ENCODE data around the gene TMEM54.
A peak's percentile ranks its signal among the peaks of the same experiment; 100 is the strongest.

The TMEM54 gene

DNA sequence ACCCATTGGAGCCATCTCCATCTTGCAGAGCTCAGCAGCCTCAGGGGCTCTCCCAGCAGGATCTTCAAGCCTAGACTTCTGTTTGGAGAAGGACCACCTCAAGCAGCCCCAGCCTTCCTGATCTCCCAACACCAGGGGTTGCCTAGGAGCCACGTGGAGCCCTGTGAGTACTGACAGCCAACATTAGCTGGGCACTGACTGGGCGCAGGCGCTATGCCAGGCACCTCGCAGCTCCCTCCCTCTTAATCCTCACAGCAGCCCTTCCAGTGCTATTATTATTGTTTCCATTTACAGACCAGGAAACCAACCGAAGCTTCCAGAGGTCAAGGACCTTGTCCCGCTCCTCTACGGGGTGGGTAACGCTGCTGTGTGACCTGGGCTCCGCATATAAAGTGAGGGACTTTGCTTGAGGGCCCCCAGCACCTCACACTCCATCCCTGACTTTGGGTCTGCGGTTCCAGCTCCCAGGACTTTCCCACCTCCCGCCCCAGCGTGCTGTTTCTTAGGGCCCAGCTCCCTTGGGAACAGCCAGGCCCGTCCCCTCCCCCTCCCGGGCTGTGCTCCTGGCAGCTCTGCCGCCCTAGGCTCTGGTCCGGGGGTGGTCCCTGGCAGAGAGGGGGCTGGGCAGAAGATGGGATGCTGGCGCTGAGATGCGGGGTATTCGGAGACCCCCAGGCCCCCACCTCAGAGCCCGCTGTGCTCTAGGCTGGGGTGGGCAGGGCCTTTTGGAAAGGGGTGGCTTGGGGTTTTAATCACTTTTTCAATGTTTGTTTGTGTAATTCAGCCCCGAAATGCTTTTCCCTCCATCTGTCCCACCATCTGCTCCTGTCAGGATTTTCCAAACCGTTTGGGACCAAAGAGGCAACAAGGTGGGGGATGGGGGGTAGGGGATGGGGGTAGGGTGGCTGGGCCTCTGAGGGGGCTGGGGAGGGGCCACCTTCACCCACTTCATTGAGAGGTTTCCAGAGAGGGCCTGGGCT lies 19.0 kb downstream of the TMEM54 start:
- DNase-seq (ENCODE audit: low spot score): no peak

DNA sequence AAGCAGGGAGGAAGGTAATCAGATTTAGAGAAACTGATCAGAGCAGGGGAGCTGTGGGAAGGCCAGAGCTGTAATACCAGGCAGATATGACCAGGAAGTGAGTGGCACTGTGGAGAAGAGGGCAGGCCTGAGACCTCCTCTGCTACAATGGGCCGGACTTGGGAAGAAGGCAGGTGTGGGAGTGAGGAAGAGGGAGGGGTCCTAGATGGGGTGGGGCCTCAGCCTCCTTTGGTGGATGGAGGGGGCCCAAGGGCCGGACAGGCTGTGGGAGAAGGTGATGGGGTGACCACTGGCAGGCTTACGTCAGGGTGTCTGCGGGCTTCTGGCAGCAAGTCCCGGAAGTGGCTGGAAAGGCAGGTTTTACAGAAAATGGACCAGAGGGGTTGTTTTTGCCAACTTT lies 19.9 kb downstream of the TMEM54 start:
- DNase-seq (ENCODE audit: low spot score): no peak

DNA sequence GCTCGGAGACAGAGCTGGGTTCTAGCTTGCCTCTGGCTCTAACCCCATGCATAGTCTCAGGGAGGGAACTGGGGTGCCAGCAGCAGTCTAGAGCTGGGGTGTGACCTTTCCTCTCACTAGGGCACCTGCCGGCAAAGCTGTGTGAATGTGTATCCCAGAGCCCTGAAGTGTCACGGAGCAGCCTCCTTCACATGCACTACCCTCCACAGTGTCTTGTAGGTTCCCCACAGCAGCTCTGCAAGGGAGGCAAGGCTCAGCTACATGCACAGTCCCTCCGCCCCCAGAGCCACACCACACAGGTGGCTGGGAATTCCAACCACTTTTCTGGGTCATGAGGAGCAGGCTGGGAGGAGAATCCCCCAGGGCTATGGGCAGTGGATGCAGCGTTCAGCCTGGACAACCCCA lies 22.6 kb downstream of the TMEM54 start:
- no peak for DNase-seq (ENCODE audit: low spot score)

DNA sequence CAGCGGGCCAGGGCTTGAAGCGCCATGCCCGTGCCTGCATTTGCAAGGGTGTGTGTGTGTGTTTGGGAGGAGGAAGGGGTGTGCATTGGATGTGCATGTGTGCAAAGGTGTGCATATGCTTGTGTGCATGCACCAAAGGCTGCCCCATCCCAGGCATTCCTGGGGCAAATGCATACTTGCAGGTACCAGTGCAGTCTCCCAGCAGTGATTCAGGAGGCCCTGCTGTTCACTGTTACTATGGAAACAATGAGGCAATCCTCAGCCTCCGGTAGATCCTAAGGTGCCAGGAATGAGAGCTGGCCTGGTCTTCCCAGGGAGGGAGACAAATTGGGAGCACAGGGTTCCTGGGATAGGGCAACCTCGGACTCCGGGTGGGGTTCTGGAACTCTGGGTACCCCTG lies 23.0 kb downstream of the TMEM54 start:
- DNase-seq (ENCODE audit: low spot score): no peak

DNA sequence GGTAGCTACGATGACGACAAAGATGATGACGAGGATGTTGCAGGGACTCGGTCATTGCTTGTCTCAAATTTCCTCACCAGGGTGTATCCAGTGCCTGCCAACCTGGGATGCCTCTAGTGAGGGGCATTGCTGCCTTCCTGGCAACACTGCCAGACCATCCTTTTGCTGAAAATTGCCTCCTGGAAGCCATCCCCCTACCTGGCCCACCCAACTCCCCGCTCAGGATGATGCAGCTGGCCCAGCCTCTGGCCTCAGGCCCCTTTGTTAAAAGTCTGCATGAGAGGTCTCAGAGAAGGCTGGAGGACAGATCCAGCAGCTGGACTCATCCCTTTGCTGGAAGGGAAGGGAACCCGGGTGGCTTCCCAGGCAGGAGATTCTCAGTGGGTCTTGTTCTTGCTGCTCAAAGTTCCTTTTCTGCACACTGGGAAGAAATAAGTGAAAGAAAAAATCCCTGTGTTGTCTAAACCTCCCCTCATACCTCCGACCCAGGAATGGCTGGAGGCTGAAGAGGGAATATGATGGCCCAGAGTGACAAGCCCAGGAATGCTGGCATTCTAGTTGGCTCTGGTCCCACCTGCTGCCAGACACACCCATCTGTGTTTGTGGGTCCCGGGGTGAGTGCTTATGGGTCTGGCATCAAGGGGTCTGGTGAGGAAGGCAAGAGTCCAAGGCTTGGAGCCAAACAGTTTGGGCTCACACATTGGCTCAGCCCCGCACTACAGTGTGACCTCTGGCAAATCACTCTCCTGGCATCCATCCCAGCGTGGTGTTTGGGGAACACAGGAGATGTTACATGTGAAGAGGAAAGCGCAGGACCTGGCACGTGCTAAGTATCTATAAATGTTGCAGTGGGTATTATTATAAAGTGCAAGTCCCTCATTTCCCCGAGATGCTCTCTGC lies 23.7 kb downstream of the TMEM54 start:
- DNase-seq (ENCODE audit: low spot score): no peak

DNA sequence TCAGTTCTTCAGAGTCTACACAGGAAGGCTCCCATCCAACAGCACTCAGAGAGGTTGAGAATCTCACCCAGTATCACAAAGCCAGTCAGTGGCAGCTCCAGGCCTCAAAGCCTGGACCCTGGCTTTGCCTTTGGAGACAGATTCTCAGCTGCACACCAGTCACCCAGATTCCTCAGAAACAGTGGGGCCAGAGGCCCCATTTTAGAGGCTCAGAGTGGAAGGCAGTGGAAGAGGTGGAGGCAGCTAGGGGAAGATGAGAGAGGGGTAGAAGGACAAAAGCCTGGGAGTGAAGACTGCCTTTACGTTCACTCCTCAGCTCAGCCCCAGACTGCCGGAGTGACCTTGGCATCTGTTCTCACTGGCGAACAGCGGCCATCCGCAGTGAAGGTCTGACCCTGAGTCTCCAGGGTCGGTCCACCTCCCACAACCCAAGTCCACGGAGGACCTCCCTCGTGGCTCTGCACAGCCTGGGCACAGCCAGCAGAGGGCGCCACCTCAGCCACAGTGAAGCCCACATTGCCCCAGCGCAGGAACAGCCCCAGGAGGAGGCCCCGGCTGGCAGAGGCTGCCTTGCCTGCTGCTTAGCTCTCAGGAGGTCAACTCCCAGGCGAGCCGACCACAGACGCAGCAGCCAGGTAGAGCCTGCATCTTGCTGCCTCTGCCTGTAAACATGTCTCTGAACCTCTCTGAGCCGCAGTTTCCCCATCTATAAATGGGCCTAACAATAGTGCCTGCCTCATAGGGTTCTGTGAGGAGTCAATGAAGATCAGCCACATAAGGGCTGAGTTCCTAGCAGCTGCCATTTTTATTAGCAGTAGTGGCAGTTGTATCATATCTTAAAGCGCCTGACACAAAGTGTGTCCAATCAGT lies 24.6 kb downstream of the TMEM54 start:
- peak; percentile 60 for DNase-seq (ENCODE audit: low spot score)

DNA sequence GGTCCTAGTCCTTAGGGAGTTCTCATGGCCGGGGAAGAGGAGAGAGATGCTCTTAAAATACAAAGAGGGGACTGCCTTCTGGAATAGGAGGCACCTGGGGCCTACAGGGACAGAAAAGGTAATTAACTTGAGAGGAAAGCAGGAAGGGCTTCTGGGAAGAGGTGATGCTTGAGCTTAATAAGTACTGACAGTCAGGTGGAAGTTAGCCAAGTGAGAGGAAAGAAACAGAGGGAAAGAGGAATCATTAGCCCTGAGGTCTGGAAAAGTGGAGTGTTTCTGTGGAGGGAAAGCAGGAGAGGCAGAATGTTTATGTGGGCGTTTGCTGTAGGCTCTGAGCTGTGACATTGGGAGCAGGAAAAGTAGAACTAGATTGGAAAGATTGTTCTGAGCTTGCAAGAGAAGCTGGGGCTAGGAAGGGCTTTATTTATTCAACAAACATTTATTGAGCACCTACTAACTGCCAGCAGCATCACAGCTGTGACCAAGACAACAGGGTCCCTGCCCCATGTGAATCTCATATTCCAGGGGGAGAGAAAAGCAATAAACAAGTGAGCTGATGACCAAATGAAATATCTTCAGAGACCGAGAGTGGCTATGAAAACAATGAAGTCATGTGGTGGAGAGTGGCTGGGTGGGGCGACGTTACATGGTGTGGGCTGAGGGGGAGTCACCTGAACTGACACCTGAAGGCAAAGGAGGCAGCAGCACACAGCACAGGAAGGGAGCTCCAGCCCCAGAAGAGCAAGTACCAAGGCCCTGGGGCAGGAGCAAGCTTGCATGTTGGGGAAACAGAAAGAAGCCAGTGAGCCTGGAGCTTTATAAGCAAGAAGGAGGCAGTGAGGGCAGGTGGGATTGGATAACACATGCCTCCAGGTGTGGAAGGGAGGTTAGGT lies 26.1 kb downstream of the TMEM54 start:
- DNase-seq (ENCODE audit: low spot score): no peak

DNA sequence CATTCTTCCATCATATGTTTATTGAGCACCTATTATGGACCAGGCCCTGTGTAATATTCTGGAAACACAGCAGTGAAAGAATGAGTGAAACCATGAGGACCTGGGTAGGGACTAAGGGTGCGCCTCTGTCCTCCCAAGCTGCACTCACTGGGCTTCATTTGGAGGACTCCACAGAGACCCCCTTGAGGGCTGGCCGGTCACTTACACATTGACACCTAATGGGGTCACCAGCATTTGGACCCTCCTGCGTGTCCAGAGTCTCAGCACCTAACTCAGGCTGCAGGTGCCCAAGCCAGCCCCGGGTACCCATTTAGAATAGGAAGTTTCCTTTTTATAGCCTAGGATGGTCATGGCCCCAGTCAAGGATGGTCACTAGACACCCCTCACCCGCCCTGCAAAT lies 27.7 kb downstream of the TMEM54 start:
- DNase-seq (ENCODE audit: low spot score): no peak

DNA sequence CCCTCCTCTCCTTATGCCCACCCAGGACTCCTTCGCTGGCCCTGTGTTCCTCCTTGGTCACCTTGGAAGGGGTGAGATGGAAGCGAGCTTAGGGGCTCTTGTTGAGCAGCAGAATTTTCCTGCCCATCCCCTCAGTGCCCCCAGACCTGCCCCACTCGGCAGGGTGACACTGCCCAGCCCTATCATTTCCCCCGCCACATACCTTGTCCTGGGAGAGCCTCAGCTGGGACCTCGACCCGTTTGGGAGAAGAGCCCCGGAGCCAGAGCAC lies 29.1 kb downstream of the TMEM54 start:
- no peak for DNase-seq (ENCODE audit: low spot score)

DNA sequence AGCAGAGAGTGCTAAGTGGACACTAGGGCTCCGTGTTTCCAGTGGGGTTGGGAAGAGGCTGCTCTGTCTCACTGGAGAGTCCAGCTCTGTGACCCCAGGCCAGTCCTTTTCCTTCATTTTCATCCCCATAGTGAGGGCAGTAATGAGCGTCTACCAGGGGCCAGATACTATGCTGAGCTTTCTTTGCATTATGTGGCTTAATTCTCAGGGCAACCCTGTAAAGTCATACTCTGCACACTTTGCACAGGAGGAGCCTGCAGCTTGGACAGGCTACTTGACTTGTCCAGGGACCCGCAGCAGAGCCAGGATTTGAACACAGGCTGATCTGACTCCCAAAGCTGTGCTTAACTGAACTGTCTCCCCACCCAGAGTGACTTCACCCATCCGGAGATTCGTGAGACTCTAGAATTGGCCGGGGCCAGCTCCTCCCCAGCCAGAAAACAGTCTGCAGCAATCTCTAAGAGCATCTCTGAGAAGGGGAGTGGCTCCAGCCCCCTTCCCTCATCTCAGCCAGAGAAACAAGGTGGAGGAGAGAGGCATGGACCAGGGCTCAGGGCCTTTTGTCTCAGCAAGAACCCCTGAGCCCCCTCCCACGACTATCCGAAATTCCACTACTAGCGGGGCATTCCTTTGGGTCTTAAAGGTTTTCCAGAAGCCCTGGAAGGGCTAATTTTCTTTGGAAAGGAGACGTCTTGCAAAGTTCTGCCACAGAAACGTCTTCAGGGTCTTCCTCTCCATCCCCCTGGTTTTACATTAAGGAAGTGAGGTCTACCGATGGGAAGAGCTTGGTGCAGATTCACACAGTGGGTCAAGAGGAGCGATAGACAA lies 29.6 kb downstream of the TMEM54 start:
- no peak for DNase-seq (ENCODE audit: low spot score)

DNA sequence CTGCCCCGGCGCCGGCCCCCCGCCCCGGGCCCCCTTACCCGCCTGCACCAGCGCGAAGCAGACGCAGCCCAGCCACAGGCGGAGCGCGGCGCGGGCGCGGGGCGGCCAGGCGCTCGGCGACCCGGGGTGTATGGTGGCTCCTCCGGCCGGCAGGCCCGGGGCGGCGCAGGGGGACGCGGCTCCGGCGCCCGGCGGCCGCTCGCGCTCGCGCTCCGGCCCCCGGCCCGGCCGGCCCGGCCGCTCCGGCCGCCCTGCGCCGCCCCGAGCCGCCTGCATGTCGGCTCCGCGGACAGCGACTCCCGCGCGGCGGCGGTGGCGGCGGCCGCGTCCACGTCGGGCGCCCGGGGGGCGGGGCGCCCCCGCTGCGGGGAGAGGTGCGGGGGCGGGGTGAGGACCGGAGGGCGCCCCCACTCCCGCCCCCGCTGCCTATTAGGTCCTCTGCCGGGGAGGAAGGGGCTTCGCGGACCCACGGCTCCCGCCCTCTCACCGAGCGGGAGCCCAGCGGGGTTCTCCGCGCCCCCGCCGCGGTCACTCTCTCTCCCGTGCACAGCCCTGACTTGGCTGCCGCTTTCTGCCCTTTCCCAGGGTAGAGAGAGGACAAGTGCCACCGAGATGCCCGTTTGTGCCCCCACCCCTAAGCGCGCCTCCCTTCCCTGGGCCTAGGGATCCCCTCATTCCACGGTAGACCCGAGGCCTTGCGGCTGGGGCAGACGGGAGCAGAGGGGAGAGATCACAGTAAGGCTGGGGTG lies 30.4 kb downstream of the TMEM54 start, which contains the start of gene FNDC5:
FNDC5 (minus strand) TSS at position 298 of the 749 bp plus-strand sequence.
- no peak for DNase-seq (ENCODE audit: low spot score)

DNA sequence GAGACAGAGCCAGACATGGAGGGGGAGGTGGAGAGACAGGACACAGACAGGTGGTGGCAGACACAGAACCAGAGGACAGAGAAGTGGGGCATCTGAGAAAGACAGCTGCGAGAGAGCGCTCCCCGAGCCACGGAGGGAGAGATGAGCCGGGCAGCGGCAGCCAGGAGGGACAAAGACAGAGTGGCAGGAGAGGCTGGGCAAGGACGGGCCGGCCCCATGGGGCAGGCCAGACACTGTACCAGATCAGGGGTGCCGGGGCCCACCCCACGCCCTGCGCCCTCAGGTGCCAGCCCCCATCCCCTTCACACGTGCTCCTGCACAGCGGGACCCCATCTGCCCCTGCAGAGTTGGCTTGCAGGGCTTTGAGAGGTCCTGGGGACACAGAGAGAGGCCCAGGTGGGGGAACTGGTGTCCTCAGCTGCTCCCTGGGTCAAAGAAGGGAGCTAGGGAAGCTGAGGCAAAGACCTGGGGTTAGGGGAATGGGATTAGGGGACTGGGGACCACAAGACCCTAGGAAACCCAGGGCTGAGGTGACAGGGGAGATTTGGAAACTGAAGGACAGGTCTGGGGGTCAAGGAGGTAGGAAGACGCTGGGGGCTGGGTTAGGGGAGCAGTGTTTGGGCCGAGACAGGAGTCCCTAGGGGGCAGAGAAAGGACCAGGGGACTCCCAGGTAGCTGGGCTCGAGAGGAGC lies 31.1 kb downstream of the TMEM54 start:
- DNase-seq (ENCODE audit: low spot score): no peak

DNA sequence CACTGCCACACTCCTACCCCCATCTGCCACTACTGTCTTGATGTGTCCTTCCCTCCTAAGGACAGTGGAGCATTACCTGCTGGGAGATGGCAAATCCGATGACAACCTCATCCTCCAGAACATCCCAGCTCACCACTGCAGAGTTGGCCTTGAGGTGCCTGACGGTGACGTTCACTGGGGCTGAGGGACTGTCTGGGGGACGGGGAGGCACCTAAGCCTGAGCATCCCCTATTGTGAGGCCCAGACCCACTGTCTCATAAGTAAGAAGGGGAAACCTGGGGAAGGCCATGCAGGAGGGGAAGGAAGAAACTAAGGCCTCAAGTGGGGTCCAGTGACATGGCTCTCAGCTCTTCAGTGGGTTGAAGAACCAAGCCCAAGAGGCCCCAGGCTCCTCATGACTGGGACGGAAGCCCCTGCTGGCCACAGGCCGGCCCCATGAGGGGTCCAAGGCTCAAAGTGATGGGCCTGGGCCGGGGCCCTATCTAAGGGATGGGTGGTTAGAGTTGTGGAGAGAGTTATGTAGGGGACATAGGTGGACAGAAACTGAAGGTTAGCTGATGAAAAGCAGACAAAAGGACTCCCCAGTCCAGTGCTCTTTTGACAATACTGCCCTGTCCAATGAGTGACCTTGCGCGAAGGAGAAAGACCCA lies 32.3 kb downstream of the TMEM54 start:
- DNase-seq (ENCODE audit: low spot score): no peak

DNA sequence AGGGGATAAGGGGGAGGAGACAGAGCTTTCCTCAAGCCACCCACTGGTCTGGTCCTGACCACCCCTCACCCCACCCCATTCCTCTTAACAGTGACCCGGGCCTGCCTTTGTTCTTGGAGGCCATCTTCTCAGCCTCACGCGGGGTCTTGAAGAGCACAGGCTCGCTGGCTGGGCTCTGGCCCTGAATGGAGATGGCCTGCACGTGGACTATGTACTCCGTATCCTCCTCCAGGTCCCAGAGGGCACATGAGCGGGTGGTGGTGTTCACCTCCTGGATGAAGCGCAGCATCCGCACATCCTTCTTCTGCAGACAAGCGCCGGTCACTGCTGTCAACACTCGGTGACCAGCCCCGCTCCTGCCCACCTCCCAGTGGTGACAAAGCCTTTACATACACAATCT lies 33.1 kb downstream of the TMEM54 start:
- no peak for DNase-seq (ENCODE audit: low spot score)

DNA sequence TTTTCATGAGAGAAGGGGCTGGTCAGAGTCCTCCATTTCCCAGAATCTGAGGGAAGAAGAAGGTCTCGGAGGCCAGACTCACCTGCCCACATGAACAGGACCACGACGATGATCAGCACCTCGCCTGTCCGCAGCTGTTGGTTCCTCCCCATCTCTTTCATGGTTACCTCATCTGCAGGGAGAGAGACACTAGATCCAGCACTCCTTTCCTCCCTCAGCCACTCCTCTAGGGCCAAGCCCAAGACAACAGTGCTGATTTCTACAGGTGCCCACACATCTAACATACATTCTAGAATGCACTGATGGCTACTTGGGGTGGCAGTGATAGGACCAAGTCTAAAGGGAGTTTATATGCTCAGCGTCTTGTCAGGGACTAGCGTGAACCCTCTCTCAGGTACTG lies 33.5 kb downstream of the TMEM54 start:
- no peak for DNase-seq (ENCODE audit: low spot score)

DNA sequence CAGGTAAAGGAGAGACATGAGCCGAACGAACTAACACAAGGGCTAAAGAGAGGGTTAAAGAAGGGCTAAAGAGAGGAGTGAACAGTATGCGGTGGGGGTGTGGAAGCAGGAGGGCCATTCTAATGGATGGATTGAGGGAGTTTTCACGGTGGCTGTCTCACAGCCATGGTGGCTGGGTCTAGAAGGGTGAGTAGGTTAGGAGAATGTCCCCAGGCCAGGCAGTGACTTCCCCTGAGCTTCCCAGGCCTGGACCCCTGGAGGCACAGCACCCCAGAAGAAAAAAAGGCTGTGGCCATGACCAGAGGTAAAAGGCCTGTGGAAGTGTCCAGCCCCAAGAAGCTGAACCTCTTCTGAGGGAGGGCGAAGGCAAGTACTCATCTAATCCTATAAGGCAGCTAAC lies 34.0 kb downstream of the TMEM54 start:
- DNase-seq (ENCODE audit: low spot score): no peak

DNA sequence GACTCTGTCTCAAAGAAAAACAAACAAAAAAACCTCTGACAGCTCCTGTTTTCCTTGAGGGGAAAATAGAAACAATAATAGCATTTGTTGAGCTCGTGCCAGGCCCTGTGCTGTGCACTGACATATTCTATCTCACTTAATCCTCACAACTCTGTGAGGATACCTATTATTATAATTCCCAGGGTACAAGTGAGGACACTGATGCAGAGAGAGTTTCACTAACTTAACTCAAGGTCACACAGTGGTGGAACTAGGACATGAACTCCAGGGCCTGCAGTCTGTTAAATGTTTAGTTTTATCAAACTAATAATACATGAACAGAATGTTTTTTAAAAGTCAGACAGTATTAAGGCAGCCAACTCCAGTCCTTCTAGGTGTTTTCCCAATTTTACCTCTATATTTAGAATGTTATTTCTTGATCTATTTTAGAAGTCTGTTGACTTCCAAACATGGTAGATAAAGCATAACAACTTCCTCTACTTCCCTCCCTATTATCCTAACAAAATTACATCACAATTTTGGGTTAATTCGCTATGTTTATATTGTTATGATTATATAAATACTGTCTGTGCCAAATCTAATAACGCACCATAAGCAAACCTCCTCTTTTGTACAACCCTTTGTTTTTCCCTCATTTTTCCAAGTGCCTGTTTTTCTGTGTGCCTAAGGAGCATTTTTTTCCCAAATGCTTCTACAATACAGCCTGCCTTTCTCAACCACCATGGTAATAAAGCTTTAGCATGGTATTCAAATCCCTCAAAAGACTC lies 35.4 kb downstream of the TMEM54 start:
- no peak for DNase-seq (ENCODE audit: low spot score)
